AG09309 (cell line): ENCODE results near the gene ENSA.
"Not testable (repeated sequence)": the region's sequence is repeated elsewhere in the genome, so short reads cannot be mapped to it uniquely, and the experiment has no call there.

ENCODE experiments used
- DNase-seq: peaks from one replicate; pipeline ENCODE4 v3.0.0-alpha.2; 2010; ENCODE audit warnings: low read depth
- H3K4me3 ChIP-seq: 2 replicates; pipeline ENCODE4 v1.5.1; 2011; ENCODE audit warnings: mild to moderate bottlenecking, low read depth, low read length, moderate library complexity; ENCODE audit not compliant: control insufficient read depth
- TF ChIP-seq, protein P1 (sequence below): IDR thresholded peaks from 2 replicates; pipeline ENCODE4 v1.5.1; 2011; ENCODE audit warnings: mild to moderate bottlenecking, low read depth, low read length, inconsistent platforms; ENCODE audit not compliant: insufficient read depth, control insufficient read depth; ENCODE audit errors: missing control alignments

The ENSA gene, protein sequence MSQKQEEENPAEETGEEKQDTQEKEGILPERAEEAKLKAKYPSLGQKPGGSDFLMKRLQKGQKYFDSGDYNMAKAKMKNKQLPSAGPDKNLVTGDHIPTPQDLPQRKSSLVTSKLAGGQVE

DNA sequence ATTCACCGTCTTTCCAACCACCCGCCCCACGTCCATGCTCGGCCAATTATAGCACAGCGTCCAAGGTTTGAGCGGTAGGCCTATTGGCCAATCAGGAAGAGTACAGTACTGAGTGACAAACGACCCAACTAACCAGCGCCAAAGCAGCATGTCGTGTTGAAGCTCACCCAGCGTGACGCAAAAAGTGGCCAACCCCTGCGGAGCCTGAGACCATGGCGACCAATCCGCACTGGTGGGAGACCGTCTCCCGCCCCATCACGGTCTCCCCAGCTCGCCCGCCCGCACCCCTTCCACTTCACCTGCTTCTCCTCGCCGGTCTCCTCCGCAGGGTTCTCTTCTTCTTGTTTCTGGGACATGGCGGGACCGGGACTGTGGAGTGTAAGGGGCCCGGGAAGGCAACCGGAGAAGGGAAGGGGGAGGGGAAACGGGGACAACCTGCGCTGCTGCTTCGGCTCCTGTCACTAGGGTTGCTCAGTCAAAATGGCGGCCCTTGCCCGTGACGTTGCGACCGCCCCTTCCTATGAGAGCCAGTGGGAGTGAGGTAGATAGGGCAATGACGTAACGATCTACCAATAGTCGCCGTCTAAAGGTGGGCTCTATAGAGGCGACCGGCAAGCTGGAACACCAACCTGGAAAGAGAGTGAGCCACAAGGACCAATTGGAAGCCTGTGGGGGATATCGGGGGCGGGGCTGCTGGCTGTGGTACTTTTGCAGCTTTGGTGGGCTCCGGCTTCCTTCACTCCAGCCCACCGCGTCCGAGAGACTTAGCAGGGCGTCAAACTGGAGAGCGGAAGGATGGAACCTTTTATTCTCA, at the start of gene ENSA:
Gene ENSA (minus strand): TSS at position 498 of the 814 bp plus-strand sequence. CDS start 142 bp downstream, at position 356.
- peak within 1 kb of the TSS; percentile 83 for H3K4me3 ChIP-seq
- TF ChIP-seq, protein P1, sequence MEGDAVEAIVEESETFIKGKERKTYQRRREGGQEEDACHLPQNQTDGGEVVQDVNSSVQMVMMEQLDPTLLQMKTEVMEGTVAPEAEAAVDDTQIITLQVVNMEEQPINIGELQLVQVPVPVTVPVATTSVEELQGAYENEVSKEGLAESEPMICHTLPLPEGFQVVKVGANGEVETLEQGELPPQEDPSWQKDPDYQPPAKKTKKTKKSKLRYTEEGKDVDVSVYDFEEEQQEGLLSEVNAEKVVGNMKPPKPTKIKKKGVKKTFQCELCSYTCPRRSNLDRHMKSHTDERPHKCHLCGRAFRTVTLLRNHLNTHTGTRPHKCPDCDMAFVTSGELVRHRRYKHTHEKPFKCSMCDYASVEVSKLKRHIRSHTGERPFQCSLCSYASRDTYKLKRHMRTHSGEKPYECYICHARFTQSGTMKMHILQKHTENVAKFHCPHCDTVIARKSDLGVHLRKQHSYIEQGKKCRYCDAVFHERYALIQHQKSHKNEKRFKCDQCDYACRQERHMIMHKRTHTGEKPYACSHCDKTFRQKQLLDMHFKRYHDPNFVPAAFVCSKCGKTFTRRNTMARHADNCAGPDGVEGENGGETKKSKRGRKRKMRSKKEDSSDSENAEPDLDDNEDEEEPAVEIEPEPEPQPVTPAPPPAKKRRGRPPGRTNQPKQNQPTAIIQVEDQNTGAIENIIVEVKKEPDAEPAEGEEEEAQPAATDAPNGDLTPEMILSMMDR = no peak
- peak; percentile 99 for DNase-seq

DNA sequence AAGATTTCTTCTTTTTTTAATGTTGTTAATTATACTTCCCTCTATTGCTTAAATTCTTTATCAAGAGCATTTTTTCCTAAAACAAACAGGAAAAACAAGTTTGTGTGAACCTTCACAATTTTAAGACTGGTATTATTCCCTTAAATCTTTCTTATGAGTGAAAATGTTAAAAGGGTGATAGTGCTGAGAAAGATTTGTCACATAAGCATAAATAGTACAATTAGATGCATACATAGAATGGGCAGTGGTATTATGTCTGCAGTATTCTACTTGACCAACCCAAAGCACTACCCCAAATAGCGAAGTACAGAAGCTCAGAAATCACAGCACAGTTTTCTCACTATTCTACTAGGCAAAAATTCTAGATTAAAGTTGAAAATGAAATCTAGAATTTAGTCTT, 49.6 kb upstream of the ENSA start:
- TF ChIP-seq, protein P1 = no peak
- no peak for DNase-seq
- no peak overlapping the region for H3K4me3 ChIP-seq

DNA sequence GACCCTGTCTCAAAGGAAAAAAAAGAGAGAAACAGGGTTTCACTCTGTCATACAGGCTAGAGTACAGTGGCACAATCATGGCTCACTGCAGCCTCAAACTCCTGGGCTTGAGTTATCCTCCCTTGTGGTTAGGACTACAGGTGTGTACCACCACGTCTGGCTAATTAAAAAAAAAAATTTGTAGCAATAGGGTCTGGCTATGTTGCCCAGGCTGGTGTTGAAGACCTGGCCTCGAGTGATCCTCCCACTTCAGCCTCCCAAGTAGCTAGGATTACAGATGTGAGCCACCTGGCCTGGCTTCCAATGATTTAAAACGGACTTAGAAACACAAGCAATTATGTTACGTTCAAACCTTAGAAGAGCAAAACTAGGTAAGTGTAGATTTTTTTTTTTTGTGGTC, 45.5 kb upstream of the ENSA start:
- TF ChIP-seq, protein P1 = no peak
- no peak overlapping the region for H3K4me3 ChIP-seq
- DNase-seq = no peak

DNA sequence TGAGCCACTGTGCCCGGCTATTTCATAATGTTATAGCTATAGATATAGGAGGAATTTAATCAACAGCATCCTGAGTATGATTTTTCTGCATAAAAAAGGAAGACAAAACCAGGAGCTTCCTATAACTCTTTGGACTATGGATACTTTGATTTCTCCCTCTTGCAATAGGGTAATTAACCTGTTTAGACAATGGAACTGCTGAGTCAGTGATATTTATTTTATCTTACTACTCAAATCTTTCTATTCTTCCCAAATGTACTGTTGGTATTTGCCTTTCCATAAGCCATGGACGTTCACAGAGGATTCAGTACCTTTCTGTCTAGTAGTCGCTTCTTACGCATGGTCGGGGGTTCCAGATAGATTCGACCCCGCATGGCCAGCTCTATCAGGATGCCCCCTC, 33.9 kb upstream of the ENSA start:
- no peak overlapping the region for H3K4me3 ChIP-seq
- TF ChIP-seq, protein P1 = no peak
- no peak for DNase-seq

DNA sequence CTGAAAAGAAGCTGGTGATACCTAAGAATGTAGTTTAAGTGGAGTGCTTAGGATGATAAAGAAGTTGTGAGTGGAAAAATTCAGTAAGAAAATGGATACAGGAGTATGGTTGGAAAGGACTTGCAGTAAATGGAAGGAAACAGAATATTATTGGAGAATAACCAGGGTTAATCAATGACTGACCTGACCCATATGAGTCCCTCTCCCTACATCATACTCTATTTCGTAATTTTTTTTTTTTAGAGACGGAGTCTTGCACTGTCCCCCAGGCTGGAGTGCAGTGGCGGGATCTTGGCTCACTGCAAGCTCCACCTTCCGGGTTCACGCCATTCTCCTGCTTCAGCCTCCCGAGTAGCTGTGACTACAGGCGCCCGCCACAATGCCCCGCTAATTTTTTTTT, 33.4 kb upstream of the ENSA start:
- no peak for DNase-seq
- TF ChIP-seq, protein P1 = no peak
- no peak overlapping the region for H3K4me3 ChIP-seq

DNA sequence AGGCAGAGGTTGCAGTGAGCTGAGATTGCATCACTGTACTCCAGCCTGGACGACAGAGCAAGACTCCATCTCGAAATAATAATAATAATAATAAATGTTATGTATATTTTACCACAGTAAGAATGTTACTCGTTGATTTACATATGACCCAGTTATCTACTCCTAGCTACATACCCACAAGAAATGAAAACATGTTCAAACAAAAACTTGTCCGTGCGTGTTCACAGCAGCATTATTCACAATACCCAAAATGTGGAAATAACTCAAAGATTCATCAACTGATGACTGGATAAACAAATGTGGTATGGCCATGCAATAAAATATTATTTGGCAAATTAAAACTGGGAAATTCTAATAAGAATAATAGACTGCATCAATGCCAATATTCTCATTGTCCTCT, 31.7 kb upstream of the ENSA start:
- DNase-seq = no peak
- TF ChIP-seq, protein P1 = no peak
- H3K4me3 ChIP-seq = no peak overlapping the region

DNA sequence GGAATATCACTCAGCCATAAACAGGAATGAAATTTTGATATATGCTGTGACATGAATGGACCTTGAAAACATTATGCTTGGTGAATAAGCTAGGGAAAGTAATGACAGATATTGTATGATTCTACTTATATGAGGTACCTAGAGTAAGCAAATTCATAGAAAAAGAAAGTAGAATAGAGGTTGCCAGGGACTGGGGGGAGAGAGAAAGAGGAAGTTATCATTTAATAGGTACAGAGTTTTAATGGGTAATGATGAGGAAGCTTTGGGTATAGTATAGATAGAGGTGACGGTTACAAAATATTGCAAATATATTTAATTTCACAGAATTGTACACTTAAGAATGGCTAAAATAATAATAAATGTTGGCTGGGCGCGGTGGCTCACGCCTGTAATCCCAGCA, 31.2 kb upstream of the ENSA start:
- H3K4me3 ChIP-seq = no peak overlapping the region
- TF ChIP-seq, protein P1 = no peak
- DNase-seq = no peak

DNA sequence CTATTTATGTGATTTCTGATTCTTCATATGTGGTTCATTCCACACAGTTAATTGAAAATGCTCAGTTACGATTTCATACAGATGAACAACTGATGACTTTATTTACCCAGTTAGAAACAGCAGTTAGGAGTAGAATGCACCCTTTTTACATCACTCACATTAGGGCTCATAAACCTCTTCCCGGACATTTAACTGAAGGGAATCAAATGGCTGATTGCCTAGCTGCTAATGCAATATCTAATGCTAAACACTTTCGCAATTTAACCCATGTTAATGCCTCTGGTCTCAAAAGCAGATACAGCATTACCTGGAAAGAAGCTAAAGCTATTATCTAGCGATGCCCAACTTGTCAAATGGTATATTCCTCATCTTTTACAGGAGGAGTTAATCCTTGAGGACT, 27.7 kb upstream of the ENSA start:
- DNase-seq, H3K4me3 ChIP-seq: not testable (repeated sequence)

DNA sequence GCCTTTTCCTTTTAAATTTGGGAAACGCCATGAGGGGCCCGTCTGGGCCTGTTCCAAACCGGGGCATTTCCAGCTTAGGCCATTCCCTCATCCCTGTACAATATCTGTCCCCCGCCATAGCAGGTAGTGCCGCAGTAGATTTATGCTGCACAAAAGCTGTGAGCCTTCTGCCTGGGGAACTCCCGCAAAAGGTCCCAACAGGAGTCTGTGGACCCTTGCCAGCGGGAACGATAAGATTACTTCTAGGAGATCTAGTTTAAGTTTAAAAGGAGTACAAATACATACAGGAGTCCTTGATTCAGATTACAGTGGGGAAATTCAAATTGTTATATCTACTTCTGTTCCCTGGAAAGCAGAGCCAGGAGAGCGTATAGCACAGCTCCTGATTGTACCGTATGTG, 25.2 kb upstream of the ENSA start:
- H3K4me3 ChIP-seq, DNase-seq: not testable (repeated sequence)
